RCC 7860 (cell line): Measurements from ENCODE around the gene GMPS.
"Not testable (repeated sequence)": the region's sequence is repeated elsewhere in the genome, so short reads cannot be mapped to it uniquely, and the experiment has no call there.

Source experiments
- DNase-seq: peaks from one replicate; pipeline ENCODE4 v3.0.0-alpha.2; 2015; ENCODE audit warnings: low spot score
- FAIRE-seq: peaks from 2 replicates; lab custom pipeline; 2012; peaks lifted over from hg19 to GRCh38; lab: Jason Lieb, UNC

Gene GMPS

GRCh38 chr3:155871746-155872158, 1.3 kb downstream of the GMPS start:
- DNase-seq: peak; percentile 21
- no peak for FAIRE-seq

- no peak for DNase-seq
- no peak for FAIRE-seq
Measured at GRCh38 chr3:155872904-155873646, 2.6 kb downstream of the GMPS start.

- FAIRE-seq: no peak
- no peak for DNase-seq
Measured at GRCh38 chr3:155876037-155876436, 5.6 kb downstream of the GMPS start.

- no peak for FAIRE-seq
- DNase-seq: no peak
Measured at GRCh38 chr3:155876503-155876902, 6.1 kb downstream of the GMPS start.

- DNase-seq: no peak
- FAIRE-seq: no peak
Measured at GRCh38 chr3:155880286-155880685, 9.8 kb downstream of the GMPS start.

- no peak for FAIRE-seq
- no peak for DNase-seq
Measured at GRCh38 chr3:155884292-155884691, 13.8 kb downstream of the GMPS start.

GRCh38 chr3:155885292-155885691, 14.8 kb downstream of the GMPS start:
- DNase-seq: no peak
- FAIRE-seq: peak; percentile 11

- DNase-seq, FAIRE-seq: not testable (repeated sequence)
Measured at GRCh38 chr3:155886348-155886747, 15.9 kb downstream of the GMPS start.

- FAIRE-seq (no peak), DNase-seq (no peak)
Measured at GRCh38 chr3:155886915-155887314, 16.5 kb downstream of the GMPS start.

- DNase-seq (no peak), FAIRE-seq (no peak)
Measured at GRCh38 chr3:155889212-155889611, 18.8 kb downstream of the GMPS start.

- FAIRE-seq: no peak
Measured at GRCh38 chr3:155889952-155890351, 19.5 kb downstream of the GMPS start.

GRCh38 chr3:155890671-155891190, 20.3 kb downstream of the GMPS start:
- FAIRE-seq (no peak), DNase-seq (no peak)

More at GRCh38 chr3:155889952-155890351, 19.5 kb downstream of the GMPS start:
- DNase-seq: no peak

- FAIRE-seq (no peak), DNase-seq (no peak)
Measured at GRCh38 chr3:155891321-155891720, 20.9 kb downstream of the GMPS start.

GRCh38 chr3:155895379-155895900, 25.0 kb downstream of the GMPS start:
- DNase-seq: no peak
- no peak for FAIRE-seq

- DNase-seq: no peak
- FAIRE-seq: no peak
Measured at GRCh38 chr3:155906900-155907299, 36.5 kb downstream of the GMPS start.

GRCh38 chr3:155908086-155908485, 37.6 kb downstream of the GMPS start:
- DNase-seq (no peak), FAIRE-seq (no peak)

GRCh38 chr3:155908605-155909004, 38.2 kb downstream of the GMPS start:
- FAIRE-seq: no peak

GRCh38 chr3:155912090-155912489, 41.6 kb downstream of the GMPS start:
- DNase-seq (no peak), FAIRE-seq (no peak)

More at GRCh38 chr3:155908605-155909004, 38.2 kb downstream of the GMPS start:
- DNase-seq: no peak

GRCh38 chr3:155912579-155913190, 42.2 kb downstream of the GMPS start:
- FAIRE-seq: no peak
- no peak for DNase-seq

GRCh38 chr3:155917781-155918180, 47.3 kb downstream of the GMPS start:
- FAIRE-seq (no peak), DNase-seq (no peak)

GRCh38 chr3:155919728-155920127, 49.3 kb downstream of the GMPS start:
- FAIRE-seq (no peak), DNase-seq (no peak)

GRCh38 chr3:155921486-155921885, 51.0 kb downstream of the GMPS start:
- FAIRE-seq: no peak
- no peak for DNase-seq
